HG02973 (cell line): Measurements from ENCODE around the gene DNMT3L.
"Not testable (repeated sequence)": the region's sequence is repeated elsewhere in the genome, so short reads cannot be mapped to it uniquely, and the experiment has no call there.

Experiments
- ATAC-seq: cut with Tn5 transposase; IDR thresholded peaks from one replicate; pipeline ENCODE4 v1.9.1; 2021; ENCODE audit warnings: moderate library complexity; ENCODE audit not compliant: unreplicated experiment

Gene DNMT3L

GRCh38 chr21:44295163-44295573 lies 33.5 kb upstream of the DNMT3L start:
- no peak for ATAC-seq

- no peak for ATAC-seq
Measured at GRCh38 chr21:44294391-44295162, 32.9 kb upstream of the DNMT3L start.

GRCh38 chr21:44293551-44294231 lies 32.0 kb upstream of the DNMT3L start:
- ATAC-seq = no peak

GRCh38 chr21:44292812-44293195 lies 31.1 kb upstream of the DNMT3L start:
- no peak for ATAC-seq

GRCh38 chr21:44291936-44292811 lies 30.5 kb upstream of the DNMT3L start:
- no peak for ATAC-seq

GRCh38 chr21:44291078-44291935 lies 29.6 kb upstream of the DNMT3L start:
- ATAC-seq = no peak

- no peak for ATAC-seq
Measured at GRCh38 chr21:44290327-44291077, 28.8 kb upstream of the DNMT3L start.

- ATAC-seq = no peak
Measured at GRCh38 chr21:44289381-44290010, 27.8 kb upstream of the DNMT3L start.

- ATAC-seq = no peak
Measured at GRCh38 chr21:44288251-44289110, 26.8 kb upstream of the DNMT3L start.

GRCh38 chr21:44286716-44287632 lies 25.3 kb upstream of the DNMT3L start:
- ATAC-seq = no peak

- ATAC-seq = no peak
Measured at GRCh38 chr21:44286086-44286715, 24.5 kb upstream of the DNMT3L start.

GRCh38 chr21:44285138-44285992 lies 23.7 kb upstream of the DNMT3L start, which contains the start of gene AIRE:
Gene AIRE (plus strand): TSS chr21:44285876. CDS start chr21:44286007, 131 bp downstream.
- ATAC-seq = no peak

- no peak for ATAC-seq
Measured at GRCh38 chr21:44283948-44284347, 22.3 kb upstream of the DNMT3L start.

GRCh38 chr21:44283211-44283785 lies 21.6 kb upstream of the DNMT3L start:
- ATAC-seq = not testable (repeated sequence)

- no peak for ATAC-seq
Measured at GRCh38 chr21:44282370-44282769, 20.7 kb upstream of the DNMT3L start.

GRCh38 chr21:44281801-44282200 lies 20.1 kb upstream of the DNMT3L start:
- ATAC-seq = no peak
